Ammon's horn (tissue), 1 donor: Measurements from ENCODE around the gene GK.
"Not testable (repeated sequence)": the region's sequence is repeated elsewhere in the genome, so short reads cannot be mapped to it uniquely, and the experiment has no call there.

Experiments used
- DNase-seq: peaks from one replicate; pipeline ENCODE4 v3.0.0-alpha.2; 2016; ENCODE audit warnings: low spot score

Gene GK

DNA sequence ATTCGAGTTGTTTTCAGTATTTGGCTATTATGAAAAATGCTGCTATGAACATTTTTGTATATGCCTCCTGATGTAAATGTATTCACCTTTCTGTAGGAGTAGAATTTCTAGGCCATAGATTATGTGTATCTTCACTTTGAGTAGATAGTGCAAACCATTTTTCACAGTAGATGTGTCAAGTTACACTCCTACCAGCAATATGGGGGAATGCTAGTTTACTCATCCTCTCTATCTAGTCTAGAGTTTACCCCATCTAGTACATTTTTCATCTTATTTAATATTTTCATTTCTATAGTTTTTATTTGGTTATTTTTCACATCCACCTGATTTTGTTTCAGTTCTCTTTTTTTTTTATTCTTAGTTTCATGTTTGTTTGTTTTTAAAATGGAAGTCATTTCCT lies 59.0 kb downstream of the GK start:
- no peak for DNase-seq

GRCh38 chrX:30713061-30713525 lies 59.9 kb downstream of the GK start:
- DNase-seq = peak; percentile 40

DNA sequence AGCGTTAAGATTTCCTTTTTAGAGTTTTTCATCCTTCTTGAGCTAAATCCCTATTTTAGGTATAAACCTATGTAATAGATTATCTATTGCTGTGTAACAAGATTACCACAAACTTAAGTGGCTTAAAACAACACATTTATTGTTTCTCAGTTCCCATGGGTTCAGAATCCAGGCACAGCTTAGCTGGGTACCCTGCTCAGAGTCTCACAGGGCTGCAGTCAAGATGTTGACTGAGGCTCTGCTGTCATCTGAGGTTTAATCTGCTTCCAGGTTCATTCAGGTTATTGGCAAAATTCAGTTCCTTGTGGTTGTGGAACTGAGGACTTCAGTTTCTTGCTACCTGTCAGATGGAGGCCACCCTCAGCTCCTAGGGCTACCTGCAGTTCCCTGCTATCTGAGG lies 60.9 kb downstream of the GK start:
- DNase-seq = no peak

DNA sequence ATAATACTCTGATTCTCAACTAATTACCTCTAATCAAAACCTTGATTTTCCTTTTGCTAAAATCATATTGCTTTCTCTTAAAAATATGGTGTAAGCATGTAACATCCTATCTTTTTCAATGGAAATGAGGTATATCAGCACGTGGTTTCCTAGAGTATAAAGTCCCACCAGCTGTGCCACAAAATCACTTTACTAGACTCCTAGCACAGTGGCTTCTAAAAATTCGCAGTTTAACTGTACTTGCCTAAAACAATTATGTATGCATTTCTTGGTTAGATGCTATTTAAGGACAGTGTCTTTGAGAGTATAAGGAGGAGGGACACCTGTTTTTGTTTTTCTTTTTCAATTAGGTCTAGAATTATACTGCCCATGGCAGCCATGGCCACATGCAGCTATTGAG lies 62.8 kb downstream of the GK start:
- no peak for DNase-seq

GRCh38 chrX:30733852-30734660 lies 80.8 kb downstream of the GK start:
- no peak for DNase-seq

DNA sequence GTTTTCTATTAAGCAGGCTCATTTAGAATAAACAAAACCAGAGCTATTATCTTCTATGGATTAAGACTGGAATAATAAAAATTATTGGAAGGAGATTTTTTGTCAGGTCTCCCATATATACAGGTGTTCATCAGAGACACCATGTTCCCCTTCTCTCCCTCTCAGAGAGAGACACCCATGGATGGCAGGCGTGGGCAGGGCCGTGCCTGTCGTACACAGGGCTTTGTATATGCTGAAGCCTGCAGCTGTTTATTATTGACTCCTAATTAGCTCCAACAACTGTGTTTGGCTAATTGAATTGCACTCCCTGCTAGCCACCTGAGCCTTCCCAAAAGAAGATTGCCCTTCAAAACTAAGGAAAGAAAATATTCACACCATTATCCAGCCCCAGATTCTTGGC lies 81.6 kb downstream of the GK start:
- no peak for DNase-seq

GRCh38 chrX:30735839-30736238 lies 82.6 kb downstream of the GK start:
- peak; percentile 28 for DNase-seq

GRCh38 chrX:30741545-30741944 lies 88.3 kb downstream of the GK start:
- DNase-seq = no peak

DNA sequence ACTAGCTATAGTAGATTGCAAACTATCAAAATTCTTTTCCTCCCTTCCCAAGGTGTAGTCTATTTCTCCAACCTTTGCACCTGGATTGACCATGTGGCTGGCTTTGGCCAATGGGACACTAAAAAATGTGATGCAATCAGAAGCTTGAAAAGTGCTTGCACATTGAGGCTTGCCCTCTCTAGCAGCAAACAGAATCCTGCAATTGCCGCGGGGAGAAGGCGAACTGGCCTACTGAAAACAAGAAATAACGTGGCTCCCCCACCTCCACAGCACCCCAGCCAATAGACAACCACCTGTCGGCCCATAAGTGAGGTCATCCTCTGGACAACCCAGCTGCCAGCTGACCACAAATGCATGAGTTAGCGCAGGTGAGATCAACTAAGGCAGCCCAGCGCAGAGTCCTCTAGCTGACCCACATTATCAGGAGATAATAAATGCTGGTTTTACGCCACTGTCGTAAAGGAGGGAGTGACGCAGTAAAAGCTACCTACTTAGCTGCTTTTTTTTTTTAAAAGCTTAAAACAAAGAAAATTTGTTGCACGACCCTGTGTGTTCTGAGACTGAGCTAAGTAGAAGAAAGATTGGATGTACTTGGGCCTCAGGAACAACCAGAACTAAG lies 95.2 kb downstream of the GK start:
- DNase-seq = no peak

DNA sequence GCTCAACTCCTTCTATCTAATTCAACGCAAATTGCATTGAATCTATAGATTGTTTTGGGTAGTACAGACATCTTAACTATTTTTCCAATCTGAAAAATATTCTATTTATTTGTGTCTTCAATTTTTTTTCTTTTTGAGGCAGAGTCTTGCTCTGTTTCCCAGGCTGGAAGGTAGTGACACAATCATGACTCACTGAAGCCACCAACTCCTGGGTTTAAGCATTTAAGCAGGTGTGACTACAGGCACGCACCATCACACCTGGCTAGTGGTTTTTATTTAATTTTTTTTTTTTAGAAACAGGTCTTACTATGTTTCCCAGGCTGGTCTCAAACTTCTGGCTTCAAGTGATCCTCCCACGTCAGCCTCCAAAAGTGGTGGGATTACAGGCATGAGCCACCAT lies 98.3 kb downstream of the GK start:
- no peak for DNase-seq

GRCh38 chrX:30762755-30763154 lies 109.5 kb downstream of the GK start:
- no peak for DNase-seq

- DNase-seq = not testable (repeated sequence)
These were observed 120.5 kb downstream of the GK start for GRCh38 chrX:30773764-30774163.

- no peak for DNase-seq
These were observed 124.4 kb downstream of the GK start for GRCh38 chrX:30777575-30777974.

DNA sequence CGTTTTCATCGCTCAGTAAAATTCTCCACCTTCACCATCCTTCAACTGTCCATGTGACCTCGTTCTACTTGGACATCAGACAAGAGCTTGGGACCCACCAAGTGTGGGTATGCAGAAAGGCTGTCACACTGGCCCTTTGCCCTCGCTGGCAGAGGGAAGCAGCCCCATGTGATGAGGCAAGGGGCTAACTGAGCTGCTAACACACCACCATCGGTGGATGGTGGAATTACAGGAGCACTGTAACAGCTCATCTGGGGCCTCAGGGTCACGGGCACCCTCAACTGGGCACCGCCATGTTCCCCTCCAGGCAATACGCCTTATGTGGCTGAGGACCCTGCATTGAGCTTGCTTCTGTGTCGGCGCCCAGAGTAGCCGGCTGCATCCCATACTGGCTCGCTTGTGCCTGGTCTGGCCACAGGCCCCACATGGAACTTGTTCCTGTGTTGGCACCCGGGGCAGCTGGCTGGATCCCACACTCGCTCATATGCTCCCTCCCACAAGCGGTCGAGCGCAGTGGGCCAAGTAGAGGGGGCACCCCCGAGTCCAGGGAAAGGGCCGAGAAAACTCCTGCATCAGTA lies 126.3 kb downstream of the GK start:
- no peak for DNase-seq
